ENCODE measurements around the gene RNF207.

GRCh38 chr1:6245869-6246496 lies 40.1 kb downstream of the RNF207 start:
- TF ChIP-seq, protein P1, sequence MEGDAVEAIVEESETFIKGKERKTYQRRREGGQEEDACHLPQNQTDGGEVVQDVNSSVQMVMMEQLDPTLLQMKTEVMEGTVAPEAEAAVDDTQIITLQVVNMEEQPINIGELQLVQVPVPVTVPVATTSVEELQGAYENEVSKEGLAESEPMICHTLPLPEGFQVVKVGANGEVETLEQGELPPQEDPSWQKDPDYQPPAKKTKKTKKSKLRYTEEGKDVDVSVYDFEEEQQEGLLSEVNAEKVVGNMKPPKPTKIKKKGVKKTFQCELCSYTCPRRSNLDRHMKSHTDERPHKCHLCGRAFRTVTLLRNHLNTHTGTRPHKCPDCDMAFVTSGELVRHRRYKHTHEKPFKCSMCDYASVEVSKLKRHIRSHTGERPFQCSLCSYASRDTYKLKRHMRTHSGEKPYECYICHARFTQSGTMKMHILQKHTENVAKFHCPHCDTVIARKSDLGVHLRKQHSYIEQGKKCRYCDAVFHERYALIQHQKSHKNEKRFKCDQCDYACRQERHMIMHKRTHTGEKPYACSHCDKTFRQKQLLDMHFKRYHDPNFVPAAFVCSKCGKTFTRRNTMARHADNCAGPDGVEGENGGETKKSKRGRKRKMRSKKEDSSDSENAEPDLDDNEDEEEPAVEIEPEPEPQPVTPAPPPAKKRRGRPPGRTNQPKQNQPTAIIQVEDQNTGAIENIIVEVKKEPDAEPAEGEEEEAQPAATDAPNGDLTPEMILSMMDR (IDR thresholded peaks at IDR 0.05), result no peak
- no peak for TF ChIP-seq POLR2A (IDR thresholded peaks at IDR 0.05)
